Transverse colon (tissue), 4 donors: ENCODE measurements around the gene OXCT1. TPM values are rescaled to one million over a fixed set of nuclear protein-coding genes. Genes with fewer than 3 reads are reported as not detected.

Source experiments
- DNase-seq: peaks from one replicate; pipeline ENCODE4 v3.0.0-alpha.2; 2019
- H3K27ac ChIP-seq, 4 donors: fragments of 200-600 bp; sonication (generic); 2 replicates each; pipeline ENCODE4 v1.5.1; 2016 to 2018; ENCODE audit warnings: inconsistent platforms in 4 of 4
- H3K27me3 ChIP-seq: fragments of 200-600 bp; sonication (generic); 2 replicates; pipeline ENCODE4 v1.5.1; 2017; ENCODE audit warnings: inconsistent platforms
- H3K36me3 ChIP-seq, 4 donors: fragments of 200-600 bp; sonication (generic); 2 replicates each; pipeline ENCODE4 v1.5.1; 2017 to 2019; ENCODE audit warnings: inconsistent platforms in 4 of 4
- H3K4me1 ChIP-seq, 4 donors: fragments of 200-600 bp; sonication (generic); 2 replicates each; pipeline ENCODE4 v1.5.1; 2017 to 2020; ENCODE audit warnings: inconsistent platforms in 4 of 4
- H3K4me3 ChIP-seq, 4 donors: fragments of 200-600 bp; sonication (generic); 1 replicate in 1 of 4; 2 replicates in 3 of 4; pipeline versions ENCODE4 v1.5.1 to v1.6.1; 2017 to 2019; ENCODE audit warnings: inconsistent platforms in 4 of 4
- H3K9me3 ChIP-seq, 2 donors: fragments of 200-600 bp; sonication (generic); 2 replicates each; pipeline ENCODE4 v1.5.1; 2017 to 2019; ENCODE audit warnings: inconsistent platforms in 2 of 2
- EP300 ChIP-seq: sonication (generic); formaldehyde crosslinking; IDR thresholded peaks from one replicate; pipeline ENCODE4 v1.6.1; 2017; ENCODE audit warnings: antibody characterized with exemption, low read depth
- POLR2A ChIP-seq: fragments of 450-650 bp; IDR thresholded peaks from one replicate; pipeline ENCODE4 v1.6.1; 2016; ENCODE audit warnings: antibody characterized with exemption, mild to moderate bottlenecking, moderate library complexity
- POLR2AphosphoS5 ChIP-seq, 3 donors: sonication (generic); formaldehyde crosslinking; IDR thresholded peaks; one replicate each; pipeline ENCODE4 v1.6.1; 2016; ENCODE audit warnings: antibody characterized with exemption in 3 of 3
- WGBS, 2 donors: methylation state at CpG; one replicate each; pipeline ENCODE4 v1.1.5; 2018; ENCODE audit warnings: low coverage in 1 of 2; 5-methylcytosine and 5-hydroxymethylcytosine counted together
- in situ Hi-C, 4 donors: fragments of 200-750 bp; cut with MboI; loops; one replicate each; pipeline versions ENCODE4 v1.15.0 to v1.15.1; 2017; ENCODE audit warnings: low sequenced_read_pairs in 3 of 4, low pct_ligation_motif_present in 1 of 4, low pct_unique_long_range_greater_than_20kb in 1 of 4
- intact Hi-C: fragments of 100-400 bp; cut with DNase I; formaldehyde crosslinking; loops from one replicate; pipeline ENCODE4 v1.15.1; 2023; ENCODE audit warnings: low total_unique reads
- total RNA-seq, 4 donors: library from RNA; depleted of rRNA; stranded (reverse); fragments of >200 nt; gene quantifications; one replicate each; pipeline ENCODE4 v1.1.0, GENCODE V29; 2016
- TF ChIP-seq, protein P1 (sequence below), 5 experiments: fragments of 200-600 bp in 3 of 5; fragments of 450-650 bp in 2 of 5; sonication (generic) in 3 of 5; IDR thresholded peaks; 1 replicate in 2 of 5; 2 replicates in 3 of 5; pipeline ENCODE4 v1.5.1; 2016 to 2017; ENCODE audit warnings: antibody characterized with exemption in 5 of 5, inconsistent platforms in 3 of 5, mild to moderate bottlenecking in 2 of 5, moderate library complexity in 1 of 5

The OXCT1 gene
- total RNA-seq, 4 donors from 2014 or later: 7.4 to 12.7 (median 8.4) TPM

DNA sequence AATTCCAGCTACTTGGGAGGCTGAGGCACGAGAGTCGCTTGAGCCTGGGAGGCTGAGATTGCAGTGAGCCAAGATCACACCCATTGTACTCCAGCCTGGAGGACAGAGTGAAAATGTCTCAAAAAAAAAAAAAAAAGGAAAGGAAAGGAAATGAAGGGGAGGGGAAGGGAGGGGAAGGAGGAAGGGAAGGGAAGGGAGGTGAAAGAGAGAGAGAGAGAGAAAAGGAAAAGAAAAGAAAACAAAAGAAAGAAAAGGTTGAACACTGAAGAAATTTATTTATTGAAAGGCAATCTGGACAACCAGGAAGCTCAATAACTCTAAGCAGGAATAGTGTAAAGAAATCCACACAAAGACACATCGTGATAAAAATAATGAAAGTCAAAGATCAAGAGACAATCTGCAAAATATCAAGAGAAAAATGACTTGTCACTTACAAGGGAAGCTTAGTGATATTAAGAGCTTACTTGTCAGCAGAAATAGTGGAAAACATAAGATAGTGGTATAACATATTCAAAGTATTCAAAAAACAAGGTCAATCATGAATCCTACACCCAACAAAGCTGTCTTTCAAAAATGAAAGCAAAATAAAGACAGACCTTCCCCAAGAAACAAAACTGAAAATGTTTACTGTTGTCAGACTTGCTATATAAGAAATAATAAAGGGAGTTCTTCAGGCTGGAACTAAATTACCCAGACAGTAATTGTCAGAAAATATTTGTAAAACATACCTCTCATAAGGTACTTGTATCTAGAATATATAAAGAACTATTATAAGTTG lies 23.0 kb upstream of the OXCT1 start:
- intact Hi-C loops (no loop called here), in situ Hi-C loops (loop anchor here in 1 of 4 donors (25.0 kb wide), 1 partner anchor 694 kb away; no protein-coding TSS in a partner anchor)
- Histone ChIP-seq H3K27ac (no peak overlapping the region), H3K27me3 (peaks cover 21% of the 10 kb centered on the region), H3K9me3 (no peaks in the 10 kb centered on the region), H3K4me1 (no peaks in the 10 kb centered on the region), H3K4me3 (no peak overlapping the region), H3K36me3 (no peaks in the 10 kb centered on the region)
- TF ChIP-seq POLR2AphosphoS5 (IDR thresholded peaks at IDR 0.05): no peak
- TF ChIP-seq EP300: no peak
- DNase-seq: no peak
- 77 to 86% methylated on average over 3 of the region's 3 CpGs for WGBS, 2 donors

DNA sequence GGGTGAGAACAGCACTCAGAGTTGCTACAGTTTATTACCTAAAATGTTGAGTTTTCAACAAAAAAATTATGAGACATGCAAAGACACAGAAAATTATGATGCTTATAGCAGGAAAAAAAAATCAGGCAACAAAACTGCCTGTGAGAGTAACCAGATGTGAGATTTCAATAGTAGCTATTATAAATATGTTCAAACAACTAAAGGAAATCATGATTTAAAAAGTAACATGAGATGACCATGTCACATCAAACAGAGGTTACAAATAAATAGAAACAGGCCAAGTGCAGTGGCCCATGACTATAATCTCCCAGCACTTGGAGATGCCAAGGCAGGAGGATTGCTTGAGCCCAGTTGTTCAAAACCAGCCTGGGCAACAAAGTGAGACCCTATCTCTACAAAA lies 21.8 kb upstream of the OXCT1 start:
- Histone ChIP-seq H3K9me3 (no peaks in the 10 kb centered on the region), H3K27me3 (peaks cover 27% of the 10 kb centered on the region), H3K4me1 (no peaks in the 10 kb centered on the region), H3K4me3 (no peak overlapping the region), H3K27ac (no peak overlapping the region), H3K36me3 (no peaks in the 10 kb centered on the region)
- no peak for DNase-seq
- in situ Hi-C loops (loop anchor here in 1 of 4 donors (25.0 kb wide), 1 partner anchor 695 kb away; no protein-coding TSS in a partner anchor), intact Hi-C loops (no loop called here)
- TF ChIP-seq POLR2A: no peak
- TF ChIP-seq EP300: no peak
- TF ChIP-seq, protein P1, sequence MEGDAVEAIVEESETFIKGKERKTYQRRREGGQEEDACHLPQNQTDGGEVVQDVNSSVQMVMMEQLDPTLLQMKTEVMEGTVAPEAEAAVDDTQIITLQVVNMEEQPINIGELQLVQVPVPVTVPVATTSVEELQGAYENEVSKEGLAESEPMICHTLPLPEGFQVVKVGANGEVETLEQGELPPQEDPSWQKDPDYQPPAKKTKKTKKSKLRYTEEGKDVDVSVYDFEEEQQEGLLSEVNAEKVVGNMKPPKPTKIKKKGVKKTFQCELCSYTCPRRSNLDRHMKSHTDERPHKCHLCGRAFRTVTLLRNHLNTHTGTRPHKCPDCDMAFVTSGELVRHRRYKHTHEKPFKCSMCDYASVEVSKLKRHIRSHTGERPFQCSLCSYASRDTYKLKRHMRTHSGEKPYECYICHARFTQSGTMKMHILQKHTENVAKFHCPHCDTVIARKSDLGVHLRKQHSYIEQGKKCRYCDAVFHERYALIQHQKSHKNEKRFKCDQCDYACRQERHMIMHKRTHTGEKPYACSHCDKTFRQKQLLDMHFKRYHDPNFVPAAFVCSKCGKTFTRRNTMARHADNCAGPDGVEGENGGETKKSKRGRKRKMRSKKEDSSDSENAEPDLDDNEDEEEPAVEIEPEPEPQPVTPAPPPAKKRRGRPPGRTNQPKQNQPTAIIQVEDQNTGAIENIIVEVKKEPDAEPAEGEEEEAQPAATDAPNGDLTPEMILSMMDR (IDR thresholded peaks at IDR 0.05): no peak
- no peak for TF ChIP-seq POLR2AphosphoS5 (IDR thresholded peaks at IDR 0.05)

DNA sequence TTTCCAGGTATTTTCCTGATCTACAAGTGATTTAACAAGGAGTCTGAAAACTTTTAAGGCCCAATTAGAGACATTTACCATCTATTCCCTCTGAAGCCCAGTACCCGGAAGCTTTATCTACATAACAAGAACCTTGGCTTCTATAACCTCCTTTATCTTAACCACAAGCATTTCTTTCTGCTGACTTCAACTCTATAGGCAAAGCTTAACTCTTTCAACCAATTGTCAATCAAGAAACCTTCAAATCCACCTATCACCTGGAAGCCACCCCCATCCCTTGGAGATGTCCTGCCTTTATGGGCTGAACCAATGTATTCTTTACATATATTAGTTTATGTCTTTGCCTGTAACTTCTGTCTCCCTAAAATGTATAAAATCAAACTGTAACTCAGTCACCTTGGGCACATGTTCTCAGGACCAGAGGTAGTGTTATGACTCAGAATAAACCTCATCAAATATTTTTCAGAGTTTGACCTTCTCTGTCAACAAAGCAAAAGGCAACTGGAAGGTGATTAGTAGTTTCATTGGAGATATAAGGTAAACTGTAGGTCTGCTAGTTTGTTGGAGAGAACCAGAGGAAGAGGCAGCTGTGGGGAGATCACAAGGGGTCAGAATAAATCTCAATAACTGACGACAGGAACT lies 21.0 kb upstream of the OXCT1 start:
- no peak for DNase-seq
- H3K4me1 ChIP-seq: no peaks in the 10 kb centered on the region
- WGBS, 2 donors: 72 to 84% methylated on average over 2 of the region's 2 CpGs
- no peak for TF ChIP-seq EP300
- TF ChIP-seq, protein P1 (IDR thresholded peaks at IDR 0.05): no peak
- TF ChIP-seq POLR2AphosphoS5 (IDR thresholded peaks at IDR 0.05): no peak
- TF ChIP-seq POLR2A: no peak
- H3K4me3 ChIP-seq: no peak overlapping the region
- H3K27me3 ChIP-seq: peaks cover 21% of the 10 kb centered on the region
- no peaks in the 10 kb centered on the region for H3K36me3 ChIP-seq
- H3K27ac ChIP-seq: no peak overlapping the region
- intact Hi-C loops: no loop called here
- H3K9me3 ChIP-seq: no peaks in the 10 kb centered on the region
- in situ Hi-C loops: loop anchor here in 1 of 4 donors (25.0 kb wide), 1 partner anchor 696 kb away; no protein-coding TSS in a partner anchor

DNA sequence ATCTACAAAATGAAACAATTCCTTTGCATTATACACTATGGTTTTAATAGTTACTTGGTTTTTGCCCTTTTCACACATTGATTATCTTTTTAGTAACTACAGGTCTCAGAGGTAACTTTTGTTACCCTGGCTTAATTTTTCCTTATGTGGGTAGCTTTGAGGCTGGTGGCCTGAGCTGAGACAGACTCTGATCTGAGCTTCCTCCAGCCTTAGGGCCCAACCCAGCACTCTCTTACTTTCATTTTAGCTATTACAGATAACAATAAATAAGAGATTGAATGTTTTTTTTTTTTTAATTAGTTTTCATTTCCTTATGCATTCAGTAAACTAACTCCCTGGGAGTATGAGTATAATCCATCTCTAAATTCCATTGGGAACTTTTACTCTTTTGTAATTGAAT lies 15.1 kb upstream of the OXCT1 start:
- TF ChIP-seq POLR2A (no peak), EP300 (no peak), POLR2AphosphoS5 (IDR thresholded peaks at IDR 0.05) (no peak)
- TF ChIP-seq, protein P1 (IDR thresholded peaks at IDR 0.05): no peak
- in situ Hi-C loops (loop anchor here in 1 of 4 donors (25.0 kb wide), 1 partner anchor 702 kb away; no protein-coding TSS in a partner anchor), intact Hi-C loops (no loop called here)
- Histone ChIP-seq H3K36me3 (no peaks in the 10 kb centered on the region), H3K4me1 (no peaks in the 10 kb centered on the region), H3K27ac (no peak overlapping the region), H3K4me3 (no peak overlapping the region), H3K9me3 (no peaks in the 10 kb centered on the region), H3K27me3 (peaks cover 9% of the 10 kb centered on the region)
- no peak for DNase-seq
